GM19467 (cell line): ENCODE data around the gene C6orf89.

ENCODE experiments used
- ATAC-seq: cut with Tn5 transposase; IDR thresholded peaks from one replicate; pipeline ENCODE4 v1.9.1; 2021; ENCODE audit warnings: mild to moderate bottlenecking, moderate library complexity; ENCODE audit not compliant: unreplicated experiment

Gene C6orf89, protein sequence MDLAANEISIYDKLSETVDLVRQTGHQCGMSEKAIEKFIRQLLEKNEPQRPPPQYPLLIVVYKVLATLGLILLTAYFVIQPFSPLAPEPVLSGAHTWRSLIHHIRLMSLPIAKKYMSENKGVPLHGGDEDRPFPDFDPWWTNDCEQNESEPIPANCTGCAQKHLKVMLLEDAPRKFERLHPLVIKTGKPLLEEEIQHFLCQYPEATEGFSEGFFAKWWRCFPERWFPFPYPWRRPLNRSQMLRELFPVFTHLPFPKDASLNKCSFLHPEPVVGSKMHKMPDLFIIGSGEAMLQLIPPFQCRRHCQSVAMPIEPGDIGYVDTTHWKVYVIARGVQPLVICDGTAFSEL

DNA sequence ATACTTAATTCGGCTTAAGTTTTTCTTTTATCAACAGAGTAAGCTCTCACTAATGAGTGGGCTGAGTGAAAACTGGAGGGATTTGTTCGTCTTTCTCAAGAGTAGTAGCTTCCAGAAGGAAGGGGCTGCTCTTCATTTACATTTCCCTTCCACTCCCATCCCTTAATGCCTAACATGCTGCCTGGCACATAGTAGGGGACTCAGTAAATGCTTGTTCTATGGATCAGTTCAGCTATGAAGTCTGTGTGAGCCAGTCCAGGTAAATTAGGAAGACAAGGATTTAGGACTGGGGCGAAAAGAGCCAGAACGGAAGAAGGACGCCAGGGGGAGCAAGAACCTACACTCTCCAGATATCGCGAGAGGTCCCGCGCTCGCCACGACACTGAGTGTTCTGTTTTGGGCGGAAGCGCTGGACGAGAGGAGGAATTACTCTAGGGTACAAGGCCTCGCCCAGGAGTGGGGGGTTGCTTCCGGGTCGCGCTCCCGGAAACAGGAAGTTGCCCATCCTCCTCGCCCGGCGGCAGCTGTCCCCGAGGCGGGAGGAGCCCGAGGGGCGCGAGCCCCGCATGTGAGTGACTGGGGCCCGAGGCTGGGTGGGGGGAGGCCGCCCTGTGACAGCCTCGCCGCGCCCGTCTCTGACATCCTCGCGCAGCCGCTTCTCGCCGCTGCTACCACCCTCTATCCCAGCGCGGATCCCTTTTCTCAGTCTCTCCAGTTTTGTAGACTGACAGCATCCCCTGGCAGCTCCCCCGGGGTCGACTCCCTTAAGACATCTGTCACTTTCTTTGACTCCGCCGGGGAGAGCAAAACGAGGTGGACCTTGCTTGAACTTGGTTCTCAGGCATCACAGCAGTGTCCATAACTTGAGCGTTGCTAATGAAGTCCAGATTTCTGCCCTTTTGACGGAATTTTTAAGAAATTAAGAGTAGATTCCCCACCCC is at the start of gene C6orf89:
Gene C6orf89, plus strand, starts transcription at position 492 of the 941 bp plus-strand sequence. CDS start 13,493 bp downstream, outside the sequence.
- ATAC-seq: peak; percentile 97

DNA sequence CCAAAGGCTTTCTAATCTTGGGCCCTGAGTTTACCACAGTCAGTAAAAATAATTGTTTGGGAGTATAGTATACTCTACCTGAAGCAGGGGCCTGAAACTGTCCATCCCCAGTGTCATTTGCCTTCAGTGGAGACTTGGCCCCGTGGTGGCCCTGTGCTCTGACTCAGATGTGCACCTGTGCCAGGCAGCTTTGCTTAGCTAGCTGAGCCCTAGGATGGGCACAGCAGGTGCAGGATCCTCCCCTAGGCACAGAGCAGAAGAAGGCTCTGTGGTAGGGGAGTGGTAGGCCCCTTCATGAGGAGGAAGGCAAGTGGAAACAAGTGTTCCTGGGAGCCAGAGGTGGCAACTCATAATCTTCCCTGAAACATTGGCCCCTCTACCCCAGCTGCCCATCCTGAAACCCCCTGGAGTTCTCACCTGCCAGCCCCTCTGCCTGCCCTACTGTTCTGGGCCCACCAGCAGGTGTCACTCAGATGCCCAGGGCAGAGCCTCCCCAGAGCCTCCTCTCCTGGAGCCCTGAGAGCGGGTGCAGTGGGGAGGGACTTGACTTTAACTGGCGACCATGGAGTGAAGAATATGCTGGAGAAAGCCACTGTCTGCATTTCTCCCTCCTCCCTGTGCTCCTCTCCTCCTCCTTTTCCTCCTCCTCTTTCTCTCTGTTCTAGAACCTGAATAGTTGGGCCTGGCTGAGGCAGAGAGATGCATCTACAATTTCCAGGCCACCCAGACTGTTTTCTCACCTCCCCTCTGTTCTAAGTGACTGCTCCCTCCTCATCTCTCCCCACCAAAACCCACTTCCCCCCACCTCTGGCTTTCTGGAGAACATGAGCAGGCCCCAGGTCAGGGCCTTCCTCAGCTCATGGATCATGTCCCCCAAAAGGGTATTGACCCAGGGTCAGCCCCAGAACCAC is 49.4 kb upstream of the C6orf89 start:
- no peak for ATAC-seq

DNA sequence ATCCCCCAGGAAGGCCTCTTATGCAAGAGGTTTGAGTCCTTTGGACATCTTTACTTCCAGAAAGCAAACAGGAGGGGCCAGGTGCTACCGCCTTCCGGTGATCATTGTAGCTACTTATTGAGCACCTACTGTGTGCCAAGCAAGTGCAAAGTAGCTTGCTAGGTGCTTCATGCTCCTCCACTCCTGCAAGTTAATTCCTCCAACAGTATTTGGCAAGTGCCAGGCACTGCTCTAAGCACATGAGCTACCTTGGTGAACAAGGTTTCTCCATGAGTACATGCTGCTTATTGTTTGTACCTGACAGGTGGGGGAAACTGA is 48.8 kb upstream of the C6orf89 start:
- no peak for ATAC-seq

DNA sequence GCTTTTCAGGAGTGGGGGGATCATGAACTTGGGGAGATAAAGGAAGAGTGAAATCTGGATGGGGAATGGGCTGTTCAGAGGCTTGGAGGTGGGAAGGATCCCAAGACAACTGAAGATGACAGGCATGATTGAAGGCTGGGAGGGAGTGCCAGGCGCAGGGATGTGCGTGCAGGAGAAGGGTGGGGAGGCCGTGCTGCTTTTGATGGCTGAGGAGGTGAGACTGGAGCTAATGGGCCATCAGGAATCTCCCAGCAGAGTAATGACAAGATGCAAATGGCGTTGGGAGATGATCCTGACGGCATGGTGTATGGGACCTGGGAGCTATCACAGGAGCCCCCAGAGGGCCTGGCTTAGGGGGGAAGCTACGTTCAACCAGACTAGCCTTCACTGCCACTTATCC is 48.1 kb upstream of the C6orf89 start:
- ATAC-seq: no peak

DNA sequence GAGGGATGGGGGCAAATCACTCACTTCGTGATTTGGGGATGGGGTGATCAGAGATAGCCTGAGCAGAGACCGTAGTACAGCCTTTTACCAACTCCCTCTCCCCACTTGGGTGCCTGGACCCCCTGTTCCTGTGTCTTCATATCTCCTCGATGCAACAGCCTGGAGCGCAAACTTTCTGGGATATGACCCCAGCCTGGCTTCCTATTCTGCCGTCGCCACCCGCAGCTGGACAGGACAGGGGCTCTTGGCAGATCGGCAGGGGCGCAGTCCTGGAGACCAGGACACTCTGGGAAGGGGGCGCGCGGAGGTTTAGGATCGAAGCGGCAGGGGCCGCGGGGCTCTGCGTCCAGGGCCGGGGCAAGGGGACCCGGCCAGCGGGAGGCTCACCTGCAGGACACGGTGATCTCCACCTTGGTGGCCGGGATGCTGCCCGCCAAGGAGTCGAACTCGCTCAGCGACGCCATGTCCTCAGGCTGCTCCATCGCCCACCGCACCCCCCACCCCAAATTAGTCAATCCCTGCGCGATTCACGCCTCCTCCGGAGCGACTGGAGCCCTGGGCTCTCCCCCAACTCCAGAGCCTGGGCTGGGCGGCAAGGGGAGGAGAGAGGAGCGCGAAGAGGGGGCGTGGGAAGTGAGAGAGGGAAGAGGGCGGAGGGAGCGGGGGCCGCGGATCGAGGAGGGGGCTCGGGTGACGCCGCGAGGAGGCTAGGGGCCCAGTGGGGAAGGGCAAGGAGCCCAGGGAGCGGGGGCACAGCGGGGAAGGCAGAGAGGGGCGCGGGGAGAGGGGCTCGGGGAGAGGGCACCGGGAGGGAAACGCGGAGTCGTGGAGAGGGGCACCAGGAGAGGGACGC is 46.6 kb upstream of the C6orf89 start, which contains the start of gene CPNE5:
Gene CPNE5, minus strand, starts transcription at position 549 of the 853 bp plus-strand sequence. Its CDS starts 67 bp downstream, at position 482.
- no peak for ATAC-seq

DNA sequence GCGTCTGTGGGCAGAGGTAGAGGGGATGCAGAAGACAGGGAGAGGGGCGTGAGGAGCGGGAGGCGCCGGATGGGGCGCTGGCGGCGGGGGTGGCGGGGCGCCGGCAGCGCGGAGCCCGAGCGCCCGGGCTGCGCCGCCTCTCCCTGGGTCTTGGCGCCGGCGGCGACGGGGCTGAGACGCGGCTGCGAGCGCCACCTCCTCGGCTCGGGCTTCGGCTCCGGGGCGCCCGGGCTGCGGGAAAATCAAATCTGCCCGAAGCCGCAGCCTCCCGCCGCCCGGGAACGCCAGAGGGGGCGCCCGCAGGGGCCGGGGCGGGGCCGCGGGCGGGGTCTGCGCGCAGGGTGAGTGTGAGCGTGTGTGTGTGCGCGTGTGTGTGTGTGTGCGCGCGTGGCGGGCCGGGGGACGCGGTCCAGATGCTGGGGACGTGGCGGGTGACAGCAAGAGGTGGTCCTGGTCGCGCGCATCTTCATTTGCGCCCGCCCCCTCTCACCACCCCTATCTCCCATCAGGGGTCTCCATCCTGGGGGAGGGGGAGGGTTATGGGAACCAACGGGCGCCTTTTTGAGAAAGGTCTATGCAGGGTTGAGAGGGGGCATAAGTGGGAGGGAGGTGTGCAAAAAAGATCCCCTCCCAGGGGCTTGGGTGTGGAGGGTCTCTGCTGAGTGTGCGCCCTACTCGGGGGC is 45.9 kb upstream of the C6orf89 start:
- ATAC-seq: no peak

DNA sequence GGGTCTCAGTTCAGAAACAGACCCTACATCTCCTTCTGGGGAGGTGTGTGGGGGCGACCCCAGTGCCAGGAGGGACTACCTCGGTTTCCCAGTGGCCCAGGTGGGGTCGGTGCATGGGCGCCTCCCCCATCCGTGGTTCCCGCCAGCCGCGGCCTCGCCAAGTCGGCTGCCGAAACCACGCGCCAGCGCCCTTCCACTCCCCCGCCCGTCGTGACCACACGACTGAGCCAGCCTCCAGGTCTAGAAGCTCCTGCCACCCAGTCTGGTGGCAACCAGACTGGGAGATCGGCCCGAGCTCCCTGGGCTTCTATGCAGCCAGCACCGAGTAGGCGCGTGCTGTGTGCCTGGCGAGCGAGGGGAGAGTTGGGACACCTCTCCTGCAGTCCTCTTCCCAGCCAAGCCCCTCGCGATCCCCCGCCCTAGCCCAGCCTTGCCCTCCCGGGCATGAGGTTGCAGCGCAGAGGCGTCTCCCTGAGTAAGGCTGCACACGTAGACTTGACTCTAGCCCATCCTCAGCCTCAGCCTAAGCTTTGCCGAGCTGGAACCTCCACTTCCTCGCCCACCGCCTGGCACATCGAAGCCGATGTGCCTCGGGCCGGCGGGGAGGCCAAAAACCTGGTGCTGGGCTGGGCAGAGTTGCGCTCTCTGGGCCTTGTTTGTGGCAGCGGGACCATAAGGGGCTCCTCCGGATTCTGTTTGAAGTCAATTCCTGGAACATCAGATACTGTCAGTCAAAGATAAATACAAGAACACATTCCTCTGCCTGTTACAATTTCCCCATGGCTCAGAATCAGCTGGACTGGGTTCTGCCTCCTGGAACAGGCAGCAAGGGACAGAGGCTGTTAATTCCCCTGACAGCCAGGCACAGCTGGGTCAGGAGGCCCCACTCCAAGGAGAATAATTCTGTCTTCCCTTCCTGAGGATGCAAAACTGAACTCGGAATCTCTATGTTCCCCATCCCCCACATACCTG is 45.0 kb upstream of the C6orf89 start:
- ATAC-seq: no peak

DNA sequence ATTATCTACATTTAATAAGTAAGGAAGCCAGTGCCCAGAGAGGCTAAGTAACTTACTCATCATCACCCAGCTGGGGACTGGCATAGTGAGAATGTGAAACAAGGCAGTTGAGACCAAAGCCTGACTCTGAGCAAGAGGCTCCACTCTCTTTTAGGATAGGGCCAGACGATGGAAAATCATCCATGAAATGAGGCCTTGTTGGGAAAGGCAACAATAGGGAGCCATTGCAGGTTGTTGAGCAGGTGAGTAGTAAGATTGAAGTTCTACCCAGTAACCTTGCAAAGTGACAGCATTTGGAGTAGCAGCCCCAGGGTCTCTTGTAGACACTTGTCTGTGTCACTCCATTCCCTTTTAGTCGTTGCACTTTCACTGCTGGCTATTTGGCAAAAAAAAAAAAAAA is 44.0 kb upstream of the C6orf89 start:
- ATAC-seq: no peak

DNA sequence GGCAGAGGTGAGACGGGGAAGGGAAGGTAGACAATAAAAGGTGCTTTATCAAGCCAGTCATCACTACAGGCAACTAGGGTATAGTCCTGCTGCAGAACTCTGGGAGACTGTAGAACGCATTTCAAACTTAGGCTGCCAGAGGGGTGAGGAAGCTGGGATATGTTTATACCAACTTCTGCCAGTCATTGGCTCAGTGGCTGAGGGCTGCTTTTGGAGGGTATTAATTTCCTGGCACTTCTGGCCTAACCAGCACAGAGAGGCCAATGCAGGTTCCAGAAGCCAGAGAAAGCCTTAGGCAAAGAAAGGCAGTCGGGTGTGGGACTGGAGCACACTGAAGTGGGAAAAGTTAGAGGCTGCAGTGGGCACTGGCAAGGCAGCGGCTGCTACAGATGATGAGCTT is 42.6 kb upstream of the C6orf89 start:
- no peak for ATAC-seq

DNA sequence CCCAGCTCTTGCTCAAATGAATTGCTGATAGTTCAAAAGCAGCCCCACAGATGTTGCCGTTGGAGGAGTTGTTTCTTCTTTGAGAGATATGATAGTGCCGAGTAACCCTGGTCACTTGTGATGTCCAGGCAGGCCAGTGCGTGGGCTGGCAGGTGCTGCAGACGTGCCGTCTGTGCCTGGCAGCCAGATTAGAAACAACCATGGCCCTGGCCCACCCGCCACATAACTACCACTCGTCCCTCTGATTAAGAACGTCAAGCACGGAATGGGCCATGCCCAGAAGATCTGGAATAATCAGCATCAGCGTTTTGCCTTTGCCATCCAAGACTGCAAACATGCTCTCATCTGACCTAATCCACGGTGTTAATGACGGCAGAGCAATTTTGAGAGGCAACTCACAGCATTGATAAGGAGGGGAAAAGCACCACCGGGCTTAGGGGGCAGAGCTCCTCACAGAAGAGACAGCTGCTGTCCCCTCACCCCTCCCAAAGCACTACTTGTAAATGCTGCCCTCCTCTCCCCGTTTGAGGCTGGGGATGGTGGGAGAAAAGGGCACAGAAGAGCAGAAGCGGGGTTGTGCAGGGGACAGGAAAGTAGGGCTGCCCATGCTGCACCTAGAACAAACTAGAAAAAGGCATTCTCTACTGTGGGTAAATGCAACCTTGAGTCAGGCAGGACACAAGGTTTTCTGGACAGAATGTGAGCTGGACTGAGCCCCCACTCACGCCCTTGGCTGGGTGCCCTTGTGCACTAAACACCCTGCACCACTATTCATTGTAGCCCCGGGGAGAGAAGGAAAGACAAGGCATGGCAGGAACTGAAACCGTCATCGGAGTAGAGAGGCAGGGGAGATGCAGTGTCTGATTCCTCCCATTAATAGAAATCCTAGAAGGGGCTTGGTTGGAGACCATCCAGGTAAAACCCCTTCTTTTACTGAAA is 41.3 kb upstream of the C6orf89 start:
- no peak for ATAC-seq

DNA sequence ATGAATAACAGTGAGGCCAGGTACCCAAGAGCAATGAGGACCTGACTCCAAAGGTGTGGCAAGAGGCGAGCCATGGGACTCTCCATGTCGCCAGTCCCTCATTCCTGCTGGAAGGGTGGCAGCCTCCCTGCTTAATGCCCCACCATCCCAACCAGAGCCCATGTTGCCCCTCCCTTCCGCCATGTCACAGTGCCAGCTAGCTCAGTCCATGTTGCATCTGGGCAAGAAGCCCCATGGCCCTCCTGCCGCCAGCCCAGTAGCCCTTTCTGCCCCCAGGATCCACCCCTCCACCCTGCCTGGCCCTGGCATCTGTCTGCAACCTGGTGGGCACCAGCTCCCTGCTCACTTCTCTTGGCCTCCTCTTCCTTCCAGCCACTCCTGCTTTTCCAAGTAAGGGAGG is 40.5 kb upstream of the C6orf89 start:
- no peak for ATAC-seq

DNA sequence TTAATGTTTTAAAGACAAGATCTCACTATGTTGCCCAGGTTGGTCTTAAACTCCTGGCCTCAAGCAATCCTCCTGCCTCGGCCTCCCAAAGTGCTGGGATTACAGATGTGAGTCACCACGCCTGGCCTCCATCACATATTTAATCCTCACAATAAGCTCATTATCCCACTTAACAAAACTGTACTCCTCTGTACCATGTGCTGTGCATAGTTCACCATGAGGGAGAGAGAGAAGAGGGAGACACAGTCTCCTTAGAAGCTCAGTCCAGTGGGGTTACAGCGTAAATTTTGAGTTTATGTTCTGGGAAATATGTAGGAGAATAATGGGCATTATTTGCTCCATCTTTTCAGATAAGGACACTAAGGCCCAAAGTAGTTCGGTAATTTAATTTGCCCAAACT is 38.6 kb upstream of the C6orf89 start:
- no peak for ATAC-seq

DNA sequence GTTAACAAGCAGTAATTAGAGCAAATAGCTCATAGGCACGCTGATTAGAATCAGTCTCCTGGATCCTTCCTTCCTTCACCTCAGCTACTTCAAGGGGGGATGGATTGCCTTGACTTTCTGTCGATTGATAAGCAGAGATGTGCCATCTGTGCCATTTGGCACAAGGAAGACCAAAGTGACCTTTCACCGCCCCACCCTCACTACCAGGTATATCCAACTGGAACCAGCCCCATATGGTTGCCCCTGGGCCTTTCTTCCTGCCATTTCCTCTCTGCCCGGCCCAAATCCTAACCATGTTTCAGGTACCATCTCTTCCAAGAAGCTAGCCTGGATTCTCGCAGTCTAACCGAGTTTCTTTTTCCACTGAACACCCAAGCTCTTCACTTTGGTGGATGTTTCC is 37.8 kb upstream of the C6orf89 start:
- ATAC-seq: no peak

DNA sequence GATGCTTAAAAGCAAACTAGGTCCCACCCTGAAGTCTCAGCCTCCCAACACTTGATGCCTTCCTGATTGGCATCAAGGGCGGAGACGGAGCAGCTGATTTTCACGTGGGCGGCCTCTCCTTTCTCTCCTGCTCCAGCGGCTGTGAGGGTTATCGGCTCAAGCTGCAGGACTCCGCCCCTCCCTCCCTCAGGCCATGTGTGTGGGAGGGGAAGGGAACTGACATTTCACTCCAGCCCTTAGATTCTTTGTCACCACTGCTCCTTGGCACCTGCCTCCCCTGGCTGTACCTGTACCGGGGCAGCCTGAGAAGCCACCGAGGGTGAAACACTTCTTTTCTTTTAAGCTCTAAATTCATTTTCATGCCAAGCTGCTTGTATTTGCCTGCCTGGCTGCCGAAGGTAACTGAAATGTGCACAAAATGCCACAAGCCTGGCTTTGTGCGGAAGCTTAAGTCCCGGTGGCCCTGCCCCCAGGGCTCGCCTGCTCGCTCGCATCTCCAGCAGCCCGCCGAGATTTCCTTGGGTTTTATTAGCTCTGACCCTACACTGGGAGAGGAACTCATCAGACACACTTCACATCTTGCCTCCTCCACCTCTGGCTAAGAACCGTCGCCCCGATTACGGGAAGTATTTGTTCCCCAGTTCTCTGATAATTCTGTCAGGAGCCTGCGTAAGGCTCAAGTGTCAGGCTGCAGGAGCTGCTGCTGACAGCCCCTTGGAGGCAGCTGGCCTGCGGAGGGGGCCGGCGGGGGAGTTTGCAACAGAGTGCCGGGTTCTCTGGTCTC is 36.9 kb upstream of the C6orf89 start:
- ATAC-seq: no peak

DNA sequence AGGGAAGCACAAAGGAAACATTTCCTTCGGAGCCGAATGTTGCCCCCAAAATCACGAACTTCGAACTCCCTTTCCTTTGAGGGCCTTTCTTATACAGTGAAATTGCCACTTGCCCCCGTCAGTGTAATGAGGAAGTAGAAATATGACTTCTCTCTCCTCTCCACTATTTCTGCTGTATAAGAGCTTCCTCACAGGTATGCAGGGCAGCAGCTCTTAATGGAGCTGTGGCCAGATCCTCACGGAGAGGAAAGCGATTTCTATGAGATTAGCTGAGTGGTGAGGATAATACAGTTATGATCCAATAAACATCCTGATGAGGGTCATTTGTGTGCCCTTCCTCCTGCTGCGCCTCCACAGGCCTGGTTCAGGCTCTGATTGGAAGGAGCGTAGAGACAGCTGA is 35.7 kb upstream of the C6orf89 start:
- no peak for ATAC-seq

DNA sequence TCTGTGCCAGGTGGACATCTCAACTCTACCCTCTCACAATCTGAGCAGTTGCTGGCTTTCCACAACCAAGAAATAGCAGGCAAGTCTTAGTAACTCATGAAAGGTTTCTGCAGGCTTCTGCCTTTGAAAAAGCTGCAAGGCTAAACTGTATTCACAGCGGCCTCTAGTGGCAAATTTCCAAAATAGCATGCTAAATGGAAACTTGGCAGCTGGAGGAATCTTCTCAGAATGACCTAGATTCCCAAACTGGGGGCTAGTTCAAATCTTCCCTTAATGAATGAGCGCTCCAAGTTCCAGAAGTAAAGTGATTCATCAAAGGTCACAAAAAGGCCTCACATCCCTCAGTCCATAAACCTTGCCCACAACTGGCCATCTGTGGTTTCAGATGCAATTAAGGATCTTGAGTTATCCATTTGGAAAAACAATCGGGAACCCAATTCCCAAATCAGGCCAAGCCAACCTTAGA is 34.6 kb upstream of the C6orf89 start:
- ATAC-seq: no peak
